GM19043 (cell line): ENCODE results near the gene UGT1A1.

Source experiments
- ATAC-seq: cut with Tn5 transposase; IDR thresholded peaks from one replicate; pipeline ENCODE4 v1.9.1; 2021; ENCODE audit warnings: low read depth; ENCODE audit not compliant: unreplicated experiment

The UGT1A1 gene

GRCh38 chr2:233756429-233757081 is 3.5 kb upstream of the UGT1A1 start:
- no peak for ATAC-seq

- no peak for ATAC-seq
These were observed 1.9 kb upstream of the UGT1A1 start for GRCh38 chr2:233758141-233758540.

- no peak for ATAC-seq
These were observed 1.2 kb upstream of the UGT1A1 start for GRCh38 chr2:233758849-233759248.

- no peak for ATAC-seq
These were observed 1.1 kb downstream of the UGT1A1 start for GRCh38 chr2:233761040-233761769.

GRCh38 chr2:233764264-233764663 is 4.2 kb downstream of the UGT1A1 start:
- no peak for ATAC-seq

GRCh38 chr2:233764761-233765160 is 4.7 kb downstream of the UGT1A1 start:
- ATAC-seq: no peak

GRCh38 chr2:233766416-233766815 is 6.3 kb downstream of the UGT1A1 start:
- ATAC-seq: no peak

GRCh38 chr2:233768076-233768475 is 8.0 kb downstream of the UGT1A1 start:
- no peak for ATAC-seq

GRCh38 chr2:233769260-233769659 is 9.2 kb downstream of the UGT1A1 start:
- no peak for ATAC-seq

GRCh38 chr2:233772153-233772552 is 12.1 kb downstream of the UGT1A1 start:
- no peak for ATAC-seq

GRCh38 chr2:233772583-233772982 is 12.5 kb downstream of the UGT1A1 start:
- ATAC-seq: no peak

- ATAC-seq: no peak
These were observed 13.8 kb downstream of the UGT1A1 start for GRCh38 chr2:233773854-233774253.

- no peak for ATAC-seq
These were observed 15.3 kb downstream of the UGT1A1 start for GRCh38 chr2:233775414-233775813.

- ATAC-seq: no peak
These were observed 18.0 kb downstream of the UGT1A1 start, which contains the start of gene MROH2A for GRCh38 chr2:233778030-233778429. Gene MROH2A, plus strand, starts transcription at chr2:233778330. Its CDS starts 1,029 bp downstream, at chr2:233779359.

- ATAC-seq: no peak
These were observed 19.7 kb downstream of the UGT1A1 start for GRCh38 chr2:233779722-233780121.

GRCh38 chr2:233780771-233781170 is 20.7 kb downstream of the UGT1A1 start:
- no peak for ATAC-seq

- ATAC-seq: no peak
These were observed 29.5 kb downstream of the UGT1A1 start for GRCh38 chr2:233789554-233789953.

GRCh38 chr2:233791151-233791882 is 31.2 kb downstream of the UGT1A1 start:
- ATAC-seq: no peak

- no peak for ATAC-seq
These were observed 31.8 kb downstream of the UGT1A1 start for GRCh38 chr2:233791883-233792329.

GRCh38 chr2:233792720-233793119 is 32.6 kb downstream of the UGT1A1 start:
- no peak for ATAC-seq

GRCh38 chr2:233793465-233794127 is 33.5 kb downstream of the UGT1A1 start:
- no peak for ATAC-seq
